Measurements from ENCODE around the gene MTUS2. TPM values are rescaled to one million over a fixed set of nuclear protein-coding genes. Genes with fewer than 3 reads are reported as not detected.

MTUS2 gene
- total and polyA plus RNA-seq, 2 of the 8 experiments (the other 6 are each of a cell fraction or from before 2014, with no cell fraction given), result 0.18 to 0.80 TPM

DNA sequence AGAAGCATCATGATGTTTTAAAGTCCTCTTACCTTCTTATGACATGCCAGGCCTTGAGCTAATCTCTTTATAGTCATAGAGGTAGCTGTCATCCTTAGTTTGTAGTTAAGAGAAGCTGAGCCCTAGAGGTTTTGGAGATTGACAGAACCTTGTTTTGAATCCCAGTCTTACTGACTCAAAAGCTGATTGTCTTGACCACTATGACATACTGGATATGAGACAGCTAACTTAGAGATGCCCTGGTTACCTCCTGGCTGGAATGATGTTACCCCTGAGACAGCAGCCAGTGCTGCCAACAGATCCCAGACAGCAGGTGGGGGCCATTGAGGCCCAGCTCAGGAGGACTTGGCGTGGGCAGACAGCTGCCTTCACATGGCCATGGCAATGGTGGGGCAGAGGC lies 311.0 kb downstream of the MTUS2 start (continued):
- no peak for TF ChIP-seq CHD7 (IDR thresholded peaks at IDR 0.05; ENCODE audit: insufficient replicate concordance, low read length)
- no peak for TF ChIP-seq HDAC6 (IDR thresholded peaks at IDR 0.05; ENCODE audit: low read depth, low read length)
- no peak for TF ChIP-seq SP2 (IDR thresholded peaks at IDR 0.05; ENCODE audit: low read length)
- no peak for TF ChIP-seq POLR2AphosphoS5 (IDR thresholded peaks at IDR 0.05; ENCODE audit: low read depth, low read length)
- TF ChIP-seq, protein P1, sequence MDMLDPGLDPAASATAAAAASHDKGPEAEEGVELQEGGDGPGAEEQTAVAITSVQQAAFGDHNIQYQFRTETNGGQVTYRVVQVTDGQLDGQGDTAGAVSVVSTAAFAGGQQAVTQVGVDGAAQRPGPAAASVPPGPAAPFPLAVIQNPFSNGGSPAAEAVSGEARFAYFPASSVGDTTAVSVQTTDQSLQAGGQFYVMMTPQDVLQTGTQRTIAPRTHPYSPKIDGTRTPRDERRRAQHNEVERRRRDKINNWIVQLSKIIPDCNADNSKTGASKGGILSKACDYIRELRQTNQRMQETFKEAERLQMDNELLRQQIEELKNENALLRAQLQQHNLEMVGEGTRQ (IDR thresholded peaks at IDR 0.05; ENCODE audit: low read length), result no peak
